Adipose tissue (tissue), 3 donors: Measurements from ENCODE around the gene RALGDS. TPM values are rescaled to one million over a fixed set of nuclear protein-coding genes. Genes with fewer than 3 reads are reported as not detected.
"Not testable (repeated sequence)": the region's sequence is repeated elsewhere in the genome, so short reads cannot be mapped to it uniquely, and the experiment has no call there.

ENCODE experiments used
- H3K27ac ChIP-seq: one replicate; pipeline ENCODE4 v1.5.1; 2013; ENCODE audit warnings: low read depth, low read length
- WGBS, 3 donors: extraction: QIAGEN DNeasy Blood & Tissue Kit; methylation state at CpG; one replicate each; pipeline ENCODE4 v1.1.7; 2013; 5-methylcytosine and 5-hydroxymethylcytosine counted together
- polyA plus RNA-seq, 3 donors: library from polyadenylated mRNA; stranded (reverse); fragments of 200-250 nt; gene quantifications; one replicate each; pipeline ENCODE4 v1.2.3, GENCODE V29; 2013
- donor health status: healthy with polysubstance abuse.
- donor health status: Bipolar disorder and iron deficiency.
- donor health status: healthy.

The RALGDS gene
- polyA plus RNA-seq, 3 donors: 31.0 to 98.2 (median 68.8) TPM

DNA sequence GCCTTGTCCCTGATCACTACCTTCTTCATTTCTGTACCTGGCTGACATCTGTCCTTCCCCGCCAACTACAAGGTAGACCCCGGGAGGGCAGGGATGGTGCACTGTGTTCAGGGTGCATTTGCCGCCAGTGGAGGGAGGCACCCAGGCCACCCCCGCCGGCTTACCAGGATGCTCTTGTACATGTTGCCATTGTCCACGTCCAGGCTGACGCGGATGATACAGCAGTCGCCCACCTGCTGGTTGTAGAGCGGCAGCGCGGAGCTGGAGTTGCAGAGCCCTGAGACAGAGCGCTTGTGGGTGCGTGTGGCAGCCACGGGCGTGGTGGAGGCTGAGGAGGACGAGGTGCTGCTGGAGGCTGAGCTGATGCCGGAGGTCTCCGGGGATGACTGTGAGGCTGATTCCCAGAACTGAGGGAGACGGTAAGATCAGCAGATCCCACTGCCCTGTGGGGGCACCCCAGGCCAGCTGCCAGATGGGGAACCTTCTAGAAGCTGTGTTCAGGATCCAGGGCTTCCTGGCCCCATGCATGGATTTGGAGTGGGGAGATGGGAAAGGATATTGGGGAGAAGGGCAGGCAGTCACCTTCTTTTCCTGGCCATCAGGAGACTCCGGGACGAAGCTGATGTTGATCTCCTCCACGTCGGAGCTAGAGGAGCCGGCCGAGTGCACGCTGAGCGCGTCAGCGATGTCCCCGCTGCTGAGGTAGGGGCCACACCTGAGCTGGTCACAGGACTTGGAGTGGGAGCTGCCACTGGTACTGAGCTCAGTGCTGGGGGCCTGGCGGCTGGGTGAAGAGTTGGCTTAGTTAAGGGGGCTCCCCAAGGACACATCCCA lies 19.5 kb downstream of the RALGDS start:
- WGBS, 3 donors: 94 to 96% (median 96%) methylated on average over 32 of the region's 32 CpGs
- H3K27ac ChIP-seq: no peak overlapping the region

DNA sequence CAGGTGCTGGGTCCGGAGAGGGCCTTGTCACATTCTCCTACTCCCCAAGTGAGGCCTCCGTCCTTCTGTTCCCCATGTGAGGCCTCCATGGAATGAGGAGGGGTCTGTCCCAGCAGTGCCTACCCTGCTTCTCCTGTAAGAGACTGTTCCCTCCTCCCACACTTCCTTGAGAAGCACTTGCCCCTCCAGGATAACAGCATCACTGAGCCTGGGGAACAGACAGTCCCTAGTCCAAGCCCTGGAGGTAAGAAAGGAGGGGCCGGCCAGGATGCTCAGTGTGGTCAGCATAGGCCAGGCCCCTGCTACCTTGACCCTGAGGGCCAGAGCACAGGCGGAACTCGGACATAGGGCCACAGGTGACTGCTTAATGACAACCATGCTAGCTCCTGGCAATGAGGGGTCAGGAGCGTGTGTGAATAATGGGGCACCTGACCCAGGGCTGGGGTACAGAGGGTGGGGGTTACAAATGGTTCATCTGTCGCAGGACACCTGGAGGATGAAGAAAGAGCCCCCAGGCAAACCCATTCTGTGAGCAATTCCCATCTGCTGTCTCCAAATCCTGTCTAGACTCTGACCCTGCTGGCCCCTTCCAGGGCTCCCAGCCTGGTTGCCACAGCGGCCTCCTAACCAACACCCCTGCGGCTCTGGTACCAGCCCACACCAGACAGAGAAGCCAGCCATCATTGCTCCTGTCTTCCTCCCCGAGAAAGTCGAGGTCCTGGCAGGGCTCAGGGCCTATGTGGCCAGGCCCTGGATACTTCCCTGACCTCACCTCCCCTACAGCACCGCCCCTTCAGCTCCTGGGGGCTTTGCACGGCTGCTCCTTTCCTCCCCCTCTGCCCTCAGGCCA lies 20.3 kb downstream of the RALGDS start:
- WGBS, 3 donors: 87 to 93% (median 88%) methylated on average over 13 of the region's 13 CpGs
- no peak overlapping the region for H3K27ac ChIP-seq

GRCh38 chr9:133099726-133100505 lies 21.1 kb downstream of the RALGDS start:
- H3K27ac ChIP-seq: no peak overlapping the region
- WGBS, 3 donors: 90 to 95% (median 95%) methylated on average over 12 of the region's 12 CpGs

DNA sequence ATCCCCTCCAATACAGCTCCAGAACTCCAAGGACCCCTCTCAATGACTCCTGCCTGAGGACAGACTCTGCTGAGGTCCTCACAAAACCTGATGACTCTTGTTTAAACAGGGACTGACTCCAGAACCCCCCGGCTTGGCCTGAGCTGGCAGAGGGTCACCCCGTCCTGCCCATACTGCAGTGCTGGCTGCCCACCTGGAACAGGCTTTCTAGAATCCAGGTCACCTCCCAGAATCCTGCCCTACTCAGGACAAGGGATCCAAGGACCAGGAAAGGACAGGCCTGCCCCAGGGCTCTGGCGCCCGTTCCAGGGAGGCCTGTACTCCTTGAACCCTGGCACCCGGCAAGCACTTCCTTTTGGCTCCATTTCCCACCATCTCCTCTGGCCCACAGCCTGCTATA lies 22.2 kb downstream of the RALGDS start:
- no peak overlapping the region for H3K27ac ChIP-seq
- 90 to 92% (median 92%) methylated on average over 5 of the region's 5 CpGs for WGBS, 3 donors

GRCh38 chr9:133098104-133098754 lies 22.8 kb downstream of the RALGDS start:
- H3K27ac ChIP-seq: no peak overlapping the region
- WGBS, 3 donors: 90 to 95% (median 92%) methylated on average over 16 of the region's 16 CpGs

DNA sequence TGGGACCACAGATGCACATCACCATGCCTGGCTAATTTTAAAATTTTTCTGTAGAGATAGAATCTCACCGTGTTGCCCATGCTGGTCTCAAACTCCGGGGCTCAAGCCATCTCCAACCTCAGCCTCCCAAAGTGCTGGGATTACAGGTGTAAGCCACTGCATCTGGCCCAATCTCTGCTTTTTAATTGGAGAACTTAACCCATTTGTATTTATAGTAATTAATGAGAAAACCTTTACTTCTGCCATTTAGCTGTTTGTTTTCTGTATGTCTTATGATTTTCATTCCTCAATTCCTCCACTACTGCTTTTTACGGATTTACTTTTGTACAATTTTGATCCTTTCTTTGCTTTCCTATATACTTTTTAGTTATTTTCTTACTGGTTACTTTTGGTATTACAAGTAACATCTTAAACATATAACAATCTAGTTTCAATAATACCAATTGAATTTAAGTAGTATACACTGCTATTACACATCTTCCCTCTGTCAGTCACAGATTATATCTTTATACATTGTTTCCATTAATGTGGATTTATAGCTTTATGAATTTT lies 26.1 kb downstream of the RALGDS start:
- no peak overlapping the region for H3K27ac ChIP-seq
- 95 to 98% (median 98%) methylated on average over 3 of the region's 3 CpGs for WGBS, 3 donors

DNA sequence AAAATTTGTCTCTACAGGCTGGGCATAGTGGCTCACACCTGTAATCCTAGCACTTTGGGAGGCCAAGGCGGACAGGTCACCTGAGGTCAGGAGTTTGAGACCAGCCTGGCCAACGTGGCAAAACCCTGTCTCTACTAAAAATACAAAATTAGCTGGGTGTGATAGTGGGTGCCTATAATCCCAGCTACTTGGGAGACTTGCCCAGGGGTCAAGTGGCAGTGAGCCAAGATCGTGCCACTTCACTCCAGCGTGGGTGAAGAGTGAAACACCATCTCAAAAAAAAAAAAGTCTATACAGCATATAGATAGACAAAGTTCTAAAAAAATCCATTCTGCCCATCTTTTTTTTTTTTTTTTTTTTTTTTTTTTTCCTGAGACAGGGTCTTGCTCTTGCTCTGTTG lies 26.7 kb downstream of the RALGDS start:
- 80 to 92% (median 86%) methylated on average over 4 of the region's 4 CpGs for WGBS, 3 donors
- not testable (repeated sequence) for H3K27ac ChIP-seq

GRCh38 chr9:133090752-133091385 lies 30.2 kb downstream of the RALGDS start:
- WGBS, 3 donors: 59 to 83% (median 81%) methylated on average over 11 of the region's 11 CpGs
- no peak overlapping the region for H3K27ac ChIP-seq

DNA sequence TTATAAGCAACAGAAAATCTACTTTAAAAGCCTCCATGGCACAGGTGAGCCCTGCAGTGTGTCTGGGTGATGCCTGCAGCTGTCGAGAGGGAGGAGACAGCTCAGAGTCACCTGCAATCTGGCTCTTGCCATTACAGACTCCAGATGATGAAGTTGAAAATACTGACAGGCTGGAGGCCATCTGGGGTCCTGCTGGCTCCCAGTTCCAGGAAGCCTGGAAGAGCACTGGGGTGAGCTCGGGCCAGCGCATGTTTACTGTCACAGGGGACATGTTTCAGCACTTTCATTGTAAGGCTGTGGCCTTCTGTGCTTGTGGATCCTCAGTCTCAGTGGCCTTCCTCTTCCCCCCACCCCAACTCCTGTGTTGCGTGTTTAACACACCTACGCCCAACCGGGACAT lies 30.9 kb downstream of the RALGDS start:
- no peak overlapping the region for H3K27ac ChIP-seq
- WGBS, 3 donors: 50 to 58% (median 57%) methylated on average over 5 to 6 of the region's 6 CpGs

- WGBS, 3 donors: 51 to 92% (median 89%) methylated on average over 6 of the region's 6 CpGs
- H3K27ac ChIP-seq: no peak overlapping the region
These were observed 31.8 kb downstream of the RALGDS start for GRCh38 chr9:133089271-133089671.

- 46 to 94% (median 94%) methylated on average over 7 of the region's 7 CpGs for WGBS, 3 donors
These were observed 32.3 kb downstream of the RALGDS start for GRCh38 chr9:133088756-133089155.

DNA sequence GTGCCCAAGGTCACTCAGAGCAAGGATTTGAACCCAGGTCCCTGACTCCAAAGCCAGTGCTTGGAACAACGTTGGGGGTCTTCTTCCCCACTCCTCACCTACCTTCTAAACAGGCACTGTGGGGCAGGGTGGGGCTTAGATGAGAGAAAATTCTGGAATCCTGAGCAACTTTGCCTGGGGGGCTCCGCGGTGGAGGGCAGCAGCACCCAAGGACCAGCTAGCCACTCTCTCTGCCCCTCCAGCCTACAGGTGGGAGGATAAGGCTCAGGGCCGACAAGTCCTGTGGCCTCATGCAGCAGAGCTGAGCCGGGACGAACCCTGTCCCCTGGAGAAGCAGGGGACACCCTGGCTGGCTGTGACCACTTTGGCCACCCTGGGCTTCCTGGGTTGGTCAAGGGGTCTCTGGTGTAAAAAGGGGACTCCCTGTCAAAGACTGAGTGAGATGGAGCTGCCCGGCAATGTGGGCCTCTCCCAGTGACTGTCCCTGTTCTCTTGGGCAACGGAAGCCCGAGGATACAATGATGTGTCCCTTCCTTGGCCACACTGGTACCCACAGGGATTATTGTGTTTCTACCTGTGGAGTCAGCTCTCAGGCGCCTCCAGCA lies 32.8 kb downstream of the RALGDS start:
- no peak overlapping the region for H3K27ac ChIP-seq
- 54 to 92% (median 90%) methylated on average over 10 of the region's 10 CpGs for WGBS, 3 donors

More at GRCh38 chr9:133088756-133089155, 32.3 kb downstream of the RALGDS start:
- no peak overlapping the region for H3K27ac ChIP-seq

- 41 to 74% (median 71%) methylated on average over 7 of the region's 7 CpGs for WGBS, 3 donors
These were observed 33.5 kb downstream of the RALGDS start for GRCh38 chr9:133087429-133088145.

GRCh38 chr9:133086894-133087293 lies 34.1 kb downstream of the RALGDS start:
- no peak overlapping the region for H3K27ac ChIP-seq
- 53 to 86% (median 83%) methylated on average over 9 to 15 of the region's 15 CpGs for WGBS, 3 donors

More at GRCh38 chr9:133087429-133088145, 33.5 kb downstream of the RALGDS start:
- H3K27ac ChIP-seq: no peak overlapping the region

DNA sequence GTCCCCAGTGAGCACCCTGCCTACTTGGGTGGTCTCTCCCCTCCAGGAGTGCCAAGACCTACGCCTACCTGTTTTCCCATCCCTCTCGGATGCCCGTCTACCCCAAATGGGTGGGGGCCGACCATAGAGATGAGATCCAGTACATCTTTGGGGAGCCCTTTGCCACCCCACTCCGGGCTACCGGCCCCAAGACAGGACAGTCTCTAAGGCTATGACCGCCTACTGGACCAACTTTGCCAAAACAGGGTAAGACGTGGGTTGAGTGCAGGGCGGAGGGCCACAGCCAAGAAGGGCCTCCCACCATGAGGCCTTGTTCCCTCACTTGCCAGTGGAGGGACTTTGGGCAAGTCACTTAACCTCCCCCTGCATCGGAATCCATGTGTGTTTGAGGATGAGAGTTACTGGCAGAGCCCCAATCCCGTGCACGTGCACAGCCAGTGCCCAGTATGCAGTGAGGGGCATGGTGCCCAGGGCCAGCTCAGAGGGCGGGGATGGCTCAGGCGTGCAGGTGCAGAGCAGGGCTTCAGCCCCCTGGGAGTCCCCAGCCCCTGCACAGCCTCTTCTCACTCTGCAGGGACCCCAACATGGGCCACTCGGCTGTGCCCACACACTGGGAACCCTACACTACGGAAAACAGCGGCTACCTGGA lies 34.7 kb downstream of the RALGDS start:
- 53 to 86% (median 85%) methylated on average over 14 to 15 of the region's 17 CpGs for WGBS, 3 donors
- H3K27ac ChIP-seq: not testable (repeated sequence)

- 37 to 75% (median 66%) methylated on average over 7 to 9 of the region's 9 CpGs for WGBS, 3 donors
- not testable (repeated sequence) for H3K27ac ChIP-seq
These were observed 37.4 kb downstream of the RALGDS start for GRCh38 chr9:133083688-133084087.
